Measurements from ENCODE around the gene APAF1. TPM values are rescaled to one million over a fixed set of nuclear protein-coding genes. Genes with fewer than 3 reads are reported as not detected.
A peak's percentile ranks its signal among the peaks of the same experiment; 100 is the strongest.

Gene APAF1
- total and polyA plus RNA-seq, 8 donors = 2.7 to 14.0 (median 5.7) TPM

DNA sequence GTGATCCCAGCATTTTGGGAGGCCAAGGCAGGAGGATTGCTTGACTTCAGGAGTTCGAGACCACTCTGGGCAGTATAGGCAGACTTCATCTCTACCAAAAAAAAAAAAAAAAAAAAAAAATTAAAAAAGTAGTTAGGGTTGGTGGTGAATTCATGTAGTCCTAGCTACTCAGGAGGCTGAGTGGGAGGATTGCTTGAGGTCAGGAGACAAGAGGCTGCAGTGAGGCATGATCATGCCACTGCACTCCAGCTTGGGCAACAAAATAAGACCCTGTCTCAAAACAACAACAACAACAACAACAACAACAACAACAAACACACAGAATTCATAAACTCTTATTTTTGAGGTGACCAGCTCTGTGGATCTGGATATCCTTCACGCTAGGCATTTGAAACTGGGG is 34.5 kb upstream of the APAF1 start:
- Histone ChIP-seq H3K4me1 (no peaks in the 10 kb centered on the region), H3K27me3 (no peaks in the 10 kb centered on the region), H3K36me3 (no peaks in the 10 kb centered on the region), H3K27ac (no peak overlapping the region), H3K9me3 (no peaks in the 10 kb centered on the region), H3K4me3 (no peak overlapping the region)
- ATAC-seq = no peak
- no peak for DNase-seq
- intact Hi-C loops (cut with DNase I) = no loop called here
- WGBS, 2 donors = 94 to 96% methylated on average over 2 of the region's 2 CpGs
- no peak for FAIRE-seq
- TF ChIP-seq, protein P1, sequence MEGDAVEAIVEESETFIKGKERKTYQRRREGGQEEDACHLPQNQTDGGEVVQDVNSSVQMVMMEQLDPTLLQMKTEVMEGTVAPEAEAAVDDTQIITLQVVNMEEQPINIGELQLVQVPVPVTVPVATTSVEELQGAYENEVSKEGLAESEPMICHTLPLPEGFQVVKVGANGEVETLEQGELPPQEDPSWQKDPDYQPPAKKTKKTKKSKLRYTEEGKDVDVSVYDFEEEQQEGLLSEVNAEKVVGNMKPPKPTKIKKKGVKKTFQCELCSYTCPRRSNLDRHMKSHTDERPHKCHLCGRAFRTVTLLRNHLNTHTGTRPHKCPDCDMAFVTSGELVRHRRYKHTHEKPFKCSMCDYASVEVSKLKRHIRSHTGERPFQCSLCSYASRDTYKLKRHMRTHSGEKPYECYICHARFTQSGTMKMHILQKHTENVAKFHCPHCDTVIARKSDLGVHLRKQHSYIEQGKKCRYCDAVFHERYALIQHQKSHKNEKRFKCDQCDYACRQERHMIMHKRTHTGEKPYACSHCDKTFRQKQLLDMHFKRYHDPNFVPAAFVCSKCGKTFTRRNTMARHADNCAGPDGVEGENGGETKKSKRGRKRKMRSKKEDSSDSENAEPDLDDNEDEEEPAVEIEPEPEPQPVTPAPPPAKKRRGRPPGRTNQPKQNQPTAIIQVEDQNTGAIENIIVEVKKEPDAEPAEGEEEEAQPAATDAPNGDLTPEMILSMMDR (IDR thresholded peaks at IDR 0.05) = no peak

DNA sequence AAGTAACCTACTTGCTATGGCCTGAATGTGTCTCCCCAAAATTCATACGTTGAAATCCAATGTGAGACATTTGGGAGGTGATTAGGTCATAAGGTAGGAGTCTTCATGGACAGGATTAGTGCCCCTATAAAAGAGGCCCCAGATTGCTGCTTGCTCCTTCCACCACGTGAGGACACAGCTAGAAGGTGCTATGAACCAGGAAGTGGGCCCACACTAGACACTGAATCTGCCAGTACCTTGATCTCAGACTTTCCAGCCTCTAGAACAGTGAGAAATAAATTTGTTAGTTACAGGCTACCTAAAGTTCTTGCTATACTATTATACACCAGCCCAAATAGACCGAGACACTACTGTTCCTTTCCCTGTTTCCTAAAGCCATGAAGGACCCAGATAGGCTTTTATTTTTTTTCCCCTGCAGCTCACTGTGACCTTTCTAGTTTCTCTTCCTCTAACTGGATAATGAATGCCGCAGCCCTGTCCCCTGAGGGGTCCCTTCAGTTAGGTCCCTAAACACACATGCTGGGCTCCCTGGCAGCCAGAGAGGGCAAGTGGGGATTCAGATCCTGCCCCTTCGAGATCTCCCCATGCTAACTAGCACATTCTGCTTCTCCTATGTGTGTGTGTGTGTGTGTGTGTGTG is 32.3 kb upstream of the APAF1 start:
- intact Hi-C loops (cut with DNase I) = no loop called here
- Histone ChIP-seq H3K9me3 (no peaks in the 10 kb centered on the region), H3K27me3 (no peaks in the 10 kb centered on the region), H3K4me3 (no peak overlapping the region), H3K27ac (peak overlapping the region in 1 of 4 donors; percentile 30), H3K4me1 (no peaks in the 10 kb centered on the region), H3K36me3 (no peaks in the 10 kb centered on the region)
- TF ChIP-seq, protein P1 (IDR thresholded peaks at IDR 0.05) = no peak
- DNase-seq = no peak
- FAIRE-seq = no peak
- ATAC-seq = peak in 1 of 4 donors; percentile 44
- WGBS, 2 donors = 76 to 83% methylated on average over 5 of the region's 5 CpGs

DNA sequence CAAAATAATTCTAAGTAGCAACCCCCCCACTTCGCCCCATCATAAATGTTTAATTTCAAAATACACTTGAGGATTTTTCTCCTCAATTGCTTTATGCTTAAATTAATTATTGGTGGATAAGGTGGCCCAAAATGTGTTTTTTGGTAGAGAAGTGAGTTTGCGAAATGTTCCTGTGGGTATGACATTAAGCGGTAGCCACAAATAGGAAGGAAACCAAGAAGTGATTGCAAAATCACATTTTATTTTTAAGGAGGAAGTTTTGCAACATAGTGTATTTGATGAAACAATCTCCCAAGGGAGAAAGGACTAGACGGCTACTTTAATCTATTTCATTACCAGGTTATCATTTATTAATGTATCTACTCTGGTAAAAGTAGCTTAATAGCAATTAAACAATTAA is 26.1 kb upstream of the APAF1 start:
- Histone ChIP-seq H3K36me3 (no peaks in the 10 kb centered on the region), H3K4me3 (no peak overlapping the region), H3K4me1 (no peaks in the 10 kb centered on the region), H3K27me3 (no peaks in the 10 kb centered on the region), H3K9me3 (no peaks in the 10 kb centered on the region), H3K27ac (no peak overlapping the region)
- TF ChIP-seq, protein P1 (IDR thresholded peaks at IDR 0.05) = no peak
- 84% methylated on average over 4 of the region's 4 CpGs for WGBS, 2 donors
- intact Hi-C loops (cut with DNase I) = no loop called here
- FAIRE-seq (no peak), DNase-seq (no peak), ATAC-seq (peak in 2 of 4 donors; percentile 49 to 53)

DNA sequence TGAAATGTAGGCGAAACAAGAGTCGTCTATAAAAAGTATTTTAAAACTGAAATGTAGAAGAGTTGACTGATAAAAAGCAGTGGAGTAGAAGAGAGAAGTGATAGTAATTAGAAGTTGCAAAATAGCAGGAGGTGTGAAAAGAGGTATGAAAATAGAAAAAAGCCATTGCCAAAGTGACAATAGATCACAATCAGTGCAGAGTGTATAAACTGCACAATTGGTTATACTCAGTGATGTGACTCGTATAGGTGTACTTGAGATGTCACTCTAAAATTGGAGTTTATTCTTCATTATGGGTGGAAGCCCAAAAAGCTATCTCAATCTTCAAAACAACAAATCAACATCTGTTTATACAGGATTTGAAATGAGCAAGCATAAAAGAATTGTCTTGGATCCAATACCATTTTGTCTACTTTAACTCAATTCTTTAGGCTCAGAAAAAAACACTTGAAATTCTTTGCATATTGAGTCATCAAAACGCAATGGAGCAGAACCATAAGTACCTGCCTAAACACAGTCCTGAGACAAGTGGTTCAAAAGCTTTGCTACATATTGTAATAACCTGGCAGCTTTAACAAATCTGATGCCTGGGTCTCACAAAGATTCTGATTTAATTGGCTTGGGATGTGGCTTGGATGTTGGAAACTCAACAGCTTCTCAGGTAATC is 9.3 kb upstream of the APAF1 start:
- H3K27ac ChIP-seq = no peak overlapping the region
- no peak overlapping the region for H3K4me3 ChIP-seq
- TF ChIP-seq, protein P1 (IDR thresholded peaks at IDR 0.05) = no peak
- DNase-seq (no peak), FAIRE-seq (no peak), ATAC-seq (no peak)
- no peaks in the 10 kb centered on the region for H3K27me3 ChIP-seq
- 85 to 89% methylated on average over 4 of the region's 4 CpGs for WGBS, 2 donors
- intact Hi-C loops (cut with DNase I) = no loop called here
- H3K9me3 ChIP-seq = no peaks in the 10 kb centered on the region
- H3K36me3 ChIP-seq = no peaks in the 10 kb centered on the region
- no peaks in the 10 kb centered on the region for H3K4me1 ChIP-seq

DNA sequence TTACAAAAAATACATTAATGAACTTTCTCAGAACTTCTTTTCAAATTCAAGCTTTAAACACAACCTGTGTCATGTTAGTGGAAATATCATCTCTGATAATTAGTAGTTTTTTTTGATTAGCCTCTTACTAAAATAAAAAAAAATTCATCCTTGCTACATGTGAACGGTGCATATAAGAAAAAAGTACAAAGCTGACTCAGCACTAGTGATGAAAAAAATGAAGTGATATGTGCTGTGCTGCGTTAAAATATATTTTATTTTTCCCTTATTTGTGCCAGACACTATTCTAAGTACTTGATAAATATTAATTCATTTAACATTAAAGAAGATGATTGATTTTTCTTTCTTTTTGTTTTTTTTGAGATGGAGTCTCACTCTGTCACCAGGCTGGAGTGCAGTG is 8.0 kb upstream of the APAF1 start:
- FAIRE-seq (no peak), ATAC-seq (no peak), DNase-seq (no peak)
- intact Hi-C loops (cut with DNase I) = no loop called here
- H3K4me1 ChIP-seq = no peaks in the 10 kb centered on the region
- H3K36me3 ChIP-seq = no peaks in the 10 kb centered on the region
- H3K27ac ChIP-seq = no peak overlapping the region
- no peak overlapping the region for H3K4me3 ChIP-seq
- WGBS, 2 donors = 82 to 85% methylated on average over 2 of the region's 2 CpGs
- no peaks in the 10 kb centered on the region for H3K9me3 ChIP-seq
- no peaks in the 10 kb centered on the region for H3K27me3 ChIP-seq
- TF ChIP-seq, protein P1 (IDR thresholded peaks at IDR 0.05) = no peak
